Germinal center (tissue), 1 donor: ENCODE data around the gene CHST15.
A peak's percentile ranks its signal among the peaks of the same experiment; 100 is the strongest.

Source experiments
- DNase-seq: peaks from one replicate; pipeline ENCODE4 v3.0.0; 2012; ENCODE audit warnings: mixed read lengths, low spot score

The CHST15 gene, protein sequence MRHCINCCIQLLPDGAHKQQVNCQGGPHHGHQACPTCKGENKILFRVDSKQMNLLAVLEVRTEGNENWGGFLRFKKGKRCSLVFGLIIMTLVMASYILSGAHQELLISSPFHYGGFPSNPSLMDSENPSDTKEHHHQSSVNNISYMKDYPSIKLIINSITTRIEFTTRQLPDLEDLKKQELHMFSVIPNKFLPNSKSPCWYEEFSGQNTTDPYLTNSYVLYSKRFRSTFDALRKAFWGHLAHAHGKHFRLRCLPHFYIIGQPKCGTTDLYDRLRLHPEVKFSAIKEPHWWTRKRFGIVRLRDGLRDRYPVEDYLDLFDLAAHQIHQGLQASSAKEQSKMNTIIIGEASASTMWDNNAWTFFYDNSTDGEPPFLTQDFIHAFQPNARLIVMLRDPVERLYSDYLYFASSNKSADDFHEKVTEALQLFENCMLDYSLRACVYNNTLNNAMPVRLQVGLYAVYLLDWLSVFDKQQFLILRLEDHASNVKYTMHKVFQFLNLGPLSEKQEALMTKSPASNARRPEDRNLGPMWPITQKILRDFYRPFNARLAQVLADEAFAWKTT

DNA sequence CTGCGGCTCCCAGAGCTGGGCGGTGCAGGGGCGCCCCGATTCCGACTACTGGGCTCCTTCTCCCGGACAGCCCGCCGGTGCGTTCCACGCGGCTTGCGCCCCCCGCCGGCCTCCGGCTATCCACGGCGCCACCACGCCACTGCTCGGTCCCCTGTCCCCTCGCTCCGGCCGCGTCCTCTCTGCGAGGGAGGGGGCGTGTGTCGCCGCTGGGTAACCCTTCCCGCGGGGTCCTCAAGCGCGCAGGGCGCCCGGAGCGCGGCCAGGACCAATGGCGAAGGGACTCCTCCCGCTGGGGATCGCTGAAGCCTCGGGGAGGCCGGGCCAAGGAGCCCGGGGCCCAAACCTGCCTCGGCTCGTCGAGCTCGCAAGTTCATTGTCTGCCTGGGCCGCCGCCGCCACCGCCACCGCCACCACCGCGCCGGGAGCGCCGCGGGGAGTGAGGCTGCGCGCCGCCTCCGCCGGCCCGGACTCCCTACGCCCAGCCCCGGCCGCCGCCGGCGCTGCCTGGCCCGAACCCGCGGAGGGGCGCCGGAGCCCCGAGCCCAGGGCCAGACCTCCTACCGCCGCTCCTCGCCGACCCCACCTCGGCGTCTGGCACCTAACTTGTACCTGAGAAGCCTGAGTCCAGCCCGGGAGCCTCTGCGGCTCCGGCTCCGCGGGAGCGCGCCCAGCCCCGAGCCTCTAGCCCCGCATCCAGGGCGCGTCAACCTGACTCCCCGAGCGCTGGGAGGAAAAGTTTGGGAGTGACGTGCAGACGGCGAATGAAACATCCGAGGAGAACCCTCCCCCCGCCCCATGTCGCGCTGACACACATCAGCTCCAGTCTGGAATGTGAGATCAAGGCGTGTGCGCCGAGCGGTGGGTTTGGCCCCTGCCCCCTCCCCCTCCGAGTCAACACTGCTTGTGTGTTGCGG lies at the start of gene CHST15:
TSS of gene CHST15 (minus strand) at position 739 of the 914 bp plus-strand sequence. CDS start 47,386 bp downstream, outside the sequence.
- DNase-seq: peak; percentile 60

DNA sequence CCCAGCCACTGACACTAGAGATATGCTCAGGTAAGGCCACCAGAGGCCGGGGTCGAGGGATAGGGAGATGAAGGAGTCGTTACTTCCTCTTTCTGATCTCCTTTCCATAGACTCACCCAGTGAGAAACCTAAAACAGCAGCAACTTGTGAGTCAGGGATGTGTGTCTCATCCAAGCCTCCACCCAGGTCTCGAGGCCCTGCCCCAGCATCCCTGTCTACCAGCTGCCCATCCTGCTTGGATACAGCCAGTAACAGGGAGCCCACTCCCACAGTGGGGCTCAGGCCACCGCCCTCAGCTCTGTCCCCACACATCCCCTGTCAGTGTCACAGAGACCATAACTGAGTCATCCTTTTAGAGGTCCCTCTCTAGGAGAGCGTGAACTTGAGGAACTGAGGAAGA lies 49.6 kb upstream of the CHST15 start:
- DNase-seq: no peak

DNA sequence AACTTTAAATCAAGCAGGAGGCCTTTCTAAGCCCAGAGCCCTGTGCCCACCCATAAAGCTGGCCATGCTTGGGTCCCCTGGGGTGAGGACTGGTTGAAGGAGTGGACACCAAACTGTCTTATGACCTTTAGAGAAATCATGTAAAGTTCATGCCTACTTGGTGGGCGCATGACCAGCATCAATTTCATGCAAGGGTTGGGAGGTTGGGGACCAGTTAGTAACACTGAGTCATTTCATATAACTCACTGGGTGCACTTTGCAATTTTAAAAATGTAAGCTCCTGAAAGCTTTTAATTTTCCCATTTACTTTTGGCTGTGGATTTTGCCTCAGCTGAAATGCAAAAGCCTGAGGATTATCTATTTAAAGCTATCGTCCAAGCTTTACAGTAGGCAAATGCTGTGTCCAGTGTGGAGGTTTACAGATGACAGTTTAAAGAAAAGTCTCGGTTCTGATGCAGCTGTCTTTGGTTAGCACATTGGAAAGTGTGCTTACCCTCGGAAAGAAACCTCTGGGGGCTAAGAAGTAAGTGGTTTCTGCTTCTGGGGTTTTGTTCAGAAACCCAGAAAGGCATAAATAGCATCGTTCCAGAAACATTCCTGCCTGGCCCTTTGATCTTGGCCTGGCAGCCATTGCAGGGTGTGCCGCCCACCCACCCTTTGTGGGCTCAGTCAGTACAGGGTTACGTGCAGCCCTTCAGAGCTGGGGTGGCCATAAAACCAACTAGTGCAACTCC lies 48.8 kb upstream of the CHST15 start:
- no peak for DNase-seq

DNA sequence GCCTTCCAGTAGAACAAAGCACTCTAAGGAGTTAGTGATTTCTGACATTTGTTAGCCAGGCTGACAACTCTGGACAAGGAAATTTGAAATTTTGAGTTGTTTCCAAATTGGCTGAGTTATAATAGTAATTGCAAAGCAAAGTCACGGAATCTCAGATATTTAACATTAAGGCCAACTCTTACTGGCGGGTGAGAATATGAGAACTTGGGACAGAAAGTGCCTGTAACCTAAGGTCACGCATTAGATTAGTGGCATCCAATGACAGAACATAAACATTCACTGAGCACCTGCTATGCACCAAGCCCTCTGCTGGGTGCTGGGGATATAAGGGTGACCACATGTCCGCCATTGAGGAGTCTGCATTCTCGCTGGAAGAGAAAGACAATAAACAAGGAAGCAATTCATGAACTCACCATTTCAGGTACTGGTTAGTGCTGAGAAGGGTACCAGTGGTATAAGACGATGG lies 45.5 kb upstream of the CHST15 start:
- no peak for DNase-seq

DNA sequence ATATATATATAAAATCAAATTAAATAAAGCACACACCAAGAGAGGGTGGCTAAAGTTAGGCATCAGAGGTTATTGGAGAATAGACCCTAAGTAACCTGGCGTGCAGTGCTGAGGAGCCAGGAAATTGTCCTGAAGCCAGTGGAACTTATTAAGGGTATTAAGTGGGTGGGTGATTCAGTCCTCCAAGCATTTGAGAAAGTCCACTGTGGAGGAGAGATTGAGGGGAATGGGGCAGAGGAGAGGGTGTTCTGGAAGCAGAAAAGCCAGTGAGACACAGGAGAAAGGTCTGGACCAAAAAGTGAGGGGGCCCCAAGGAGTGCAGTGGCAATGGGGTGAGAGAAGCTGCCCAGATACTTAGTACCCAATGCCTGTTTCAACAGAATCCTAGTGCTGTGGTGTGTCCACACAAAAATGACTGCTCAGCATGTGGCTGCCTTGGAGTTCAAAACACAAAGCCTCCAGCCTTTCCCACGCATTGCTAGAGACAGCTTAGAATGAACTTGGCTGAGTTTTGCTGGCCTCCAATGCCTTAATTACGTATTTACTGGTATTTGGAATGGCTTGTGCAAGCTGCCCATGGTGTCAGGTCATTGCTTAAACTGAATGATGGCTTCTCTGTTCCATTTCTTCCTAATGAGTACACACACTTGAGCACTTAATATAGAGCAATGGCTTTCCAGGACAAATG lies 44.9 kb upstream of the CHST15 start:
- no peak for DNase-seq

DNA sequence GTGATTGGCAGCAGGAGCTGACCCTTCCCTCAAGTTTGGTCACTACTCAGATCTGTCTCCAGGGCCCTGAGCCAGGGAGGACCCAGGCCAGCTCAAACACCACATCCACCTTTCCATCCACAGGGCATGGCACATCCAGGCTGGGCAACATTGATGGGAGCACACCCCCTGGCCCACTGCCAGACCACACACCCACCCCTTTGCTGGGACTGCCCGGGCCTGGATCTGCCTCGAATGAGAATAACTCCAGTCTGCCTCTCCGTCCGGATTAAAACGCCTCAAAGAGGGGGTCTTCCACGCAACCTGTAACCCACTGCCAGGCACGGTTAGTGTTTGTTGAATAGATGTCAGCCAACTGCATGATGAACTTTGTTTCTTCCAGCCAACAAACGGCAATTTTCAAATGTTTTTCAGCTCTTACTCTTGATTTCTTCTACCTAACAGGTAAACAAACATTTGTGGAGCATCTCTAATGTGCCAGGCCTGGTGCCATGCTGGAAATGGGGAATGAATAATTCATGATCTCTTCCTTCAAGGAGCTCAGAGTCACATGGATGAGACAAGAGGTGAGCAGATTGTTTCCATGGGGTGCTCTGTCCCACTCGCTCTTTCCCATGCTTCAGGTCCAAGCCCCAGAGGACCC lies 41.0 kb upstream of the CHST15 start:
- DNase-seq: no peak

DNA sequence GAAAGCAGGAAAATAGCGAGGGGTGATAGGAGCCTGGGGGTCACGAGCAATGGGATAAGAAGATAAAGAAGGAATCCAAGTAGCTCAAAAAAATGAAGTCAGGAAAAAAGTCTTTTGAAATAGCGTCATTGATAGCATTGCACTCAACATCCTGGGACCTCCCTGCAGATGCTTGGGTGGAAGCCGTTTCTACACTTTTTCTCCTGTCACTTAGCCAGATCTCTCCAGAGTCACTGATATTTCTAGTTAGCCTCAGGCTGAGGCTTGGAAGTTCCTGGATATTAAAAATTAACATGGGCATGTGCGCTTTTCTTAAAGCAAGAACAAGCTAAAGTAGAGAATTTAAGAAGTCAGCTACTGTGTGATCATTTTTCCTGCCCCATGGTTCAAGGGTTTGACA lies 39.5 kb upstream of the CHST15 start:
- DNase-seq: no peak

DNA sequence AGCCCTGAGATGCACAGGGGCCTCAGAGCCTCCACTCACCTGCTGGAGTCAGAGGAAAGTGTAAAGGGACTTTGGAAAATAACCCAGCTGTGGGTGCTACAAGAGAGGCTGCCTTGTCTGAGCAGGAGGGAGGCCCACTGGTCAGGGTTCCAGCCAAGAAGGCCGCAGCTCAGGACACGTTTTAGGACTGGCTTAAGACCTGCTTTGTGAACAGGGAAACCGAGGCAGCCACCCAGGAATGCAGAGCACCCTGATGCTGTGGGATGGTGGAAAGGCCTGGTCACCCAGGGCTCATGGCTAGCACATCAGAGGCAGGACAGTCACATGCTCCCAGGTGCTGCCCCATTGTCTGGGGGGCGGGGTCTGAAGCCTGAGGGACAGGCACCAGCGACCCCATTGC lies 38.9 kb upstream of the CHST15 start:
- no peak for DNase-seq

DNA sequence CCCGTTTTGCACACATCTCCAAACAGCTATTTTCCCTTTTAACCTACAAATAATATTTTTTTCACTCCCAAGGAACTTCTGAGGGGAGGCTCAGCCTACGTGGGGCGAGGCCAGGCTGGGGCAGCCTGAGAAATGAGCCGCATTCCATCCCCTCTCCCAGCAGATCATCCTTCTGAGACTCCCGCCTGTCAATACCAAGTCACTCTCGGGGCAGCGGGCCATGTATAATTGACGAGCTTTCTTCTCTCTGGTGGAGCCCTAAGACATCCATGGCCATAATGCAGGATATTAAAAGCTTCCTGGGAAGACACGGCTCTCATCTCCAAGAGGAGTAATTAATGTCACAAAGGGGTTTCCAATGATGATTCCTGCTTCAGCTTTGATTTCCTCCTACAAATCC lies 37.8 kb upstream of the CHST15 start:
- no peak for DNase-seq

DNA sequence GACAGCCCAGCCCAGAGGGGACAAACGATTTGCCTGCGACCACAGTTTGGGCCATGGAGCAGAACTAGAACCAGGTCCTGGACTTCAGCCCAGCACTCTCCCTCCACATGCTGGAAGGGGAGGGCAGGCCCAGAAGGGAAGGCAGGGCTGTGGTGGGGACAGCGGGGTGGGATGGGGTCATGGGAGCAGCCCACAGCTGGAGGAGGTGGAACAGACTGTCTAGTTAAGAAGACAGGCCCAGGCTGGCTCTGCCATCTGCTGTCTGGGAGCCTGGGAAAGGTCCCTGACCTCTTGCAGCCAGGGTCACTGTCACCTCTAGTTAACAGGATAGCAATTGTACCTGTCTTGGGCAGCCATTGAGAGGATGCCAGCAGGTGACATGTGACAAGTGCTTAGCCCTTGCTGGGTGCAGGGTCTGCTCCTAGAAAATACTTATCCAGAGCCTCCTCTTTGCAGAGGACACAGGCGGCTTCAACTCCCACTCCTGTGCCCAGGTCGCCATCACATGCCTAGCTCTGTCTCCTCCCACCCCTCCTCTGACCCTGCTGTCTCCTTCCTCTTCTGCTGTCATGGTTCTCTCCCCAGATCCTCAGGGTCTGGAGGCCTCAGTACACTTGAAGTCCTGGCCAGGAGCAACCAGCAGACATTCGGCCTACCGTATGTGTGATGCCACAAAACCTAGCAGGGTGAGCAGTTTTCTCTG lies 37.0 kb upstream of the CHST15 start:
- DNase-seq: no peak

DNA sequence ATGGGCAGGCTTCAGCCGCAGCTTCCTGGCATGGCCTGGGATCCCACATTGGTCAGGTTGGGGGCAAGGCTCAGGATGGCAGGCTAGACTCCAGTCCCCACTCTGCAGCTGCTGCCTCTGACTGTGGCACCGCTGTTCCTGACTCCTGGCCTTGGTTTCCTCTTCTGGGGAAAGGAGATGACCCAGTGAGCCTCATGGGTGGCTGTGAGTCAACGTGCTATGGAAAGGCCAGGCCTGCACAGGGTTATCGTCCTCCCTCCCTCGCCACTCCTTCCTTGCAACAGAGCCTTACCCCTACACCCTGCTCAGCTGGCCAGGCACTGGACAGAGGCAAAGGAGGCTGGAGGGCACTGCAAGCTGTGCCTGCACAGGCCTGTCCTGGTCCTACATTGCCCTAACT lies 36.1 kb upstream of the CHST15 start:
- DNase-seq: no peak

DNA sequence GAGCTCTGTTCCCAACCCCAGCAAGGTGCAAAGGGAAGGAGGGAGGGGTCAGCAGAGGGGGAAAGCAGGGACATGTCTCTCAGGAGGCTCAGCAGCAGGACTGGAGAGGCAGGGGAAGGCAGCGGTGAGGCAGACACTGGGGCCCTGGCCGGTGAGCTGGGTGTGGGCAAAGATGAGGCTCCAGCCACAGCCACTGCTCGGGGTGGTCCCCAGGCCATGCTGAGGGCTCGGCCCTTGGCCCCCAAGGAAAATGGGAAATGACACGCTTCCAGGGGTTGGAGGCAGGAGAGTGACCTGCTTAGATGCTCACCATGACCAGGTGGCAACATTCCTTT lies 35.4 kb upstream of the CHST15 start:
- no peak for DNase-seq

DNA sequence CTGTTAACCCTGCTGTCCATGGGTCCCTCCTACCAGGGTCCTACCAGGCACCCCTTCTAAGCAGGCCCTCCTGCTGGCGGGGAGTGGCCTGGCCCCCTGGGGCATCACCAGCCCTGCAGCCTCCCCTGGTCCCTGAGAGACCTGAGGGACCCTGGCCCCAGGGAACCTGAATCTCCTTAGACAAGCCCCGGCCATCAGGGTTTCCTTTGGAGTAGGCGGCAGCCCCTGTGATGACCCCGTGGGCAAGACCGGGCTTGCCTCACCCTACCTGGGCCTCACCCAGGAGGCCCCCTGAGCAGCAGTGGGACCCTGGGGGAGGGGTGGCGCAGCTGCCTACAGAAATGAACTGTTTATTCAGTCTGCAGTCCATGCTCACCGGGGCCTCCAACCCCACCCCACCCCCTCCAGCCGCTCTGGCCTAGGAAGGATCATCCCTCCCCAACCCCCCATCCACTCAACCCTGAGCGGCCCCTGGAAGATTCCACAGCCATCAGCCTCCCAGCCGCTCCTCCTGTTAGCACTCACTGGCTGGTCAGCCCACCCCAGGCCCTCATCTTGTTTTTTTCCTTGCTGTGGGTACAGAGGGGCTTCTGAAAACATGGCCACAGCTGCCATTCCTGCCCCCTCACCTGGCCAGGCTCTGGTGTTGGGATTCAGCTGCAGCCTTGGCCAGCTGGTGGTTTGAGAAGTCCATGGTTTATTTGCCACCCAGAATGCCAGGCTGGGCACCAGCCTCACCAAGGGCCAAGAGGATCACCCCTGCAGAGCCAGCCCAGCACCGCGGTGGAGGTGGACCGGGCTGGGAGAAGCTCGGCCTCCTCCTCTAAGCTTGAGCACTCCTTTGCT lies 34.8 kb upstream of the CHST15 start:
- DNase-seq: no peak

DNA sequence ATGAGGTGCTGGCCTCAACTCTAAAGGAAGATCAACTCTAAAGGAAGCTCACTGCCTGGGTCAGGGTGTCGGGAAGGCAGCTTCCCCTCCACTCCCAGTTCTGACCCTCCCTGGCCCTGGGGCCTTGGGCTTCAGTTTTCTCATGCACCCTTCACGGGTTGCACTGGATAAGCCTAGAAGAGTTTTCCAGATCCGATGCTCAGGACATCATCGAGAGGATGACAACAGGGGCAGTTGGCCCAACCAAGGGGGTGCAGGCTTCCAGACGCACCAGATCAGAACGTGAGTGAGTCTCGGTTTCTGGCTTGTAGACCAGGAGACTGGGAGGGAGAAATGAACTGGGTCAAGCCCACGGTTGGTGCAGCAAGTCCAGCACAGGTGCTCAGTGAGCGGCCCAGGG lies 34.2 kb upstream of the CHST15 start:
- DNase-seq: no peak

DNA sequence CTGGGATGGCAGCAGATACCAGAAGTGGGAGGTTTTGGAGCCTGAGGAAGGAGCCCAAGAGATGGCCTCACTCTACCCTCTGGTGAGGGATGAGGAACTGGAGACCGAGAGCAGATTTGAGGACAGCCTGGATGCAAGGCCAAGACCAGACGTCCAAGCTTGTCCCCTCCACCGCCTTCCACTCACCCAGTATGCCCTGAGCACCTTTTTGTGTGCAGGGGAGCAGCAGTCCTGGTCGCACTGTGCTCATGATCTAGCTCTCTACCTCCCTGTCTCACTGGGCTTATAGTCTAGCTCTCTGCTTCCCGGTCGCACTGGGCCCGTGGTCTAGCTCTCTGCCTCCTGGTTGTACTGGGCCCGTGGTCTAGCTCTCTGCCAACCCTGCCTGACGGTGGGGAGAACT lies 33.6 kb upstream of the CHST15 start:
- DNase-seq: no peak

DNA sequence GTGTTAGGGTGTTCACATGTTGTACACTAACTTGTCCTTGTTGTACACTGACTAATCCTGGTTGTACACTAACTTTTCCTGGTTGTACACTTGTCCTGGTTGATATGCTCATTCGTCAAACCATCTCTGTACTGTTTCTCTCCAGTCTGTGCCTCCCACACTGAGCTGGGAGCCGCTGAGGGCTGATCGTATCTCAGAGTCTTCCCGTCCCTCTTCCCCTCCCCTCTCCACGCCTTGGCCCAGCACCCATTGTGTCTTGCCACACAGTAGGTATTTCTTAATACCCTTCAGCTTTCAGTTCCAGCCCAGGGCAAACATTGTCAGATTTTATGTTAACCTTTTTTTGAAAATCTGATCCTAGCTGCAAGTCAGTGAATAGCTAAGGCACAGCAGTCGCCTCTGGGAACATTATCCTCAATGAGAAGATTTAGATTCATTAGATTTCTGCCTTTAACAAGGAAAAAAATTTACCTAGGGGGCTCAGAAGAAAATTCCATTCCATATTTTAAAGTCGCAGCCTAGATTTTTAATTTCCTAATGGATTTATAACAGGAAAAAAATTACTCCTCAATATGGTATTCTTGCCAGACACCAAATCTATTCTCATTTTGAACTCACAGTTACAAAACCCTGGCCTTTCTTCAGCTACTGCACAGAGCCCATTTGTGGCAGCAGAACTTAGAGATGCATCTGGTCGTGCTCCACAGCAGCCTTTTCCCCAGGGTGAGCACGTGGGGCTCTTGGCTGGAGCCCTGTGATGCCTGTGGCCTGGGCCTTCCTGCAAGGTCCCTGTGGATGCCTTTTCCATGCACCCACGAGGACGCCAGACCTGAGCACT lies 33.0 kb upstream of the CHST15 start:
- no peak for DNase-seq

DNA sequence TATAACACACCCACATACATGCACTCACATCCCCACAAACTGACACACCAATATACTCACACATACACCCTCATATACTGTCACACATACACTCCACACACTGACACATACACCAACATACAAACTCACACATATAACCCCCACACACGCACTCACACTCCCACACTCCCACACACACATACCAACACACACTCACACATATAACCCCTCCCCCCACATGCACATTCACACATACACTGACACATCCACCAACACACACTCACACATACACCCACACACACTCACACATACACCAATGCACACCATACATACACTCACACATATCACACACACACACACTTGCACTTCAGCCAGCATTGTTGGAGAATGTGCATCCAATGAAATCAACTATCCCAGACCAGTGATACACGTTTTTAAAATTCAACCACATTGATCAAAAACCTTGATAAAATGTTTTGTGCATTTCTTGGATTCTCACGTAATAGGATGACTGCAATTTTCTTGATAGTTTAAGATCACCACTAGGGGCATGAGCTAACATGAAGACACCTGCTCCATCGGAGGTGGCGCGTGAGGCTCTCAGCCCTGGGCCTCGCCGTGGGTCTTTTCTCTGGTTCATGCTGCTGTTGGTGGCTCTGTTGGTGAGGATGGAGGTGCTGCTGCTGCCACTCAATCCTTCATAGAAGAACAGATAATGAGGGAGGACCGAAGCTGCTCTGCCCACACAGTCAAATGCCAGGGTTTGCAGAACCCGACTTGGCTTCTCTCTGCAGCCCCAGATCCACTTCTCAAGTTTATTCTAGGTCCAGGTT lies 32.1 kb upstream of the CHST15 start:
- peak; percentile 66 for DNase-seq

DNA sequence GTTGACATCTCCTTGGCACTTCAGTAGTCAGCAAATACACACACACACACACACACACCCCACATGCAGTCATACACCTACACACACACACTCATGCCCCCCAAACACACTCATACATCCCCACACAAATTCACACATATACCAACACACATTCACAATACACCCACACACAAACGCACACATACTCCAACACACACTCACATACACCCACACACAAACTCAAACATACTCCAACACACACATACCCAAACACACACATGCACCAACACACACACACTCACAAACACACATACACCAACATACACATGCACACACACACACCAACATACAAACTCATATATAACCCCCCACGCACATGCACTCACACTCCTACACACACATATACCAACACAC lies 31.4 kb upstream of the CHST15 start:
- DNase-seq: no peak
